Activated CD4-positive, alpha-beta T cell treated with anti-CD3 and anti-CD28 coated beads, Interleukin-2, amount 10 ng/mL, durations not matched to agents 24 days and 14 days (primary cell): Measurements from ENCODE around the gene BPIFB2. TPM values are rescaled to one million over a fixed set of nuclear protein-coding genes. Genes with fewer than 3 reads are reported as not detected.

ENCODE experiments used
- DNase-seq: peaks from one replicate; pipeline ENCODE4 v3.0.0; 2022
- H3K27ac Mint-ChIP-seq: one replicate; pipeline ENCODE4 v1.8.0; 2022; ENCODE audit warnings: mild to moderate bottlenecking, mixed read lengths
- H3K27me3 Mint-ChIP-seq: one replicate; pipeline ENCODE4 v1.8.0; 2022; ENCODE audit warnings: mixed read lengths
- H3K36me3 Mint-ChIP-seq: one replicate; pipeline ENCODE4 v1.8.0; 2022; ENCODE audit warnings: low read depth, mild to moderate bottlenecking, mixed read lengths
- H3K4me1 Mint-ChIP-seq: one replicate; pipeline ENCODE4 v1.8.0; 2021; ENCODE audit warnings: mixed read lengths
- H3K4me3 Mint-ChIP-seq: one replicate; pipeline ENCODE4 v1.8.0; 2022; ENCODE audit warnings: mild to moderate bottlenecking, moderate library complexity, mixed read lengths
- H3K9me3 Mint-ChIP-seq: one replicate; pipeline ENCODE4 v1.8.0; 2021; ENCODE audit warnings: mixed read lengths
- intact Hi-C: fragments of 100-400 bp; cut with micrococcal nuclease; formaldehyde crosslinking; loops from one replicate; pipeline ENCODE4 v1.15.1; 2023
- total RNA-seq: library from RNA; stranded (reverse); gene quantifications from 2 replicates; pipeline ENCODE4 v1.2.3, GENCODE V29; 2022

Gene BPIFB2
- total RNA-seq, 1 donor from 2014 or later, result not detected

DNA sequence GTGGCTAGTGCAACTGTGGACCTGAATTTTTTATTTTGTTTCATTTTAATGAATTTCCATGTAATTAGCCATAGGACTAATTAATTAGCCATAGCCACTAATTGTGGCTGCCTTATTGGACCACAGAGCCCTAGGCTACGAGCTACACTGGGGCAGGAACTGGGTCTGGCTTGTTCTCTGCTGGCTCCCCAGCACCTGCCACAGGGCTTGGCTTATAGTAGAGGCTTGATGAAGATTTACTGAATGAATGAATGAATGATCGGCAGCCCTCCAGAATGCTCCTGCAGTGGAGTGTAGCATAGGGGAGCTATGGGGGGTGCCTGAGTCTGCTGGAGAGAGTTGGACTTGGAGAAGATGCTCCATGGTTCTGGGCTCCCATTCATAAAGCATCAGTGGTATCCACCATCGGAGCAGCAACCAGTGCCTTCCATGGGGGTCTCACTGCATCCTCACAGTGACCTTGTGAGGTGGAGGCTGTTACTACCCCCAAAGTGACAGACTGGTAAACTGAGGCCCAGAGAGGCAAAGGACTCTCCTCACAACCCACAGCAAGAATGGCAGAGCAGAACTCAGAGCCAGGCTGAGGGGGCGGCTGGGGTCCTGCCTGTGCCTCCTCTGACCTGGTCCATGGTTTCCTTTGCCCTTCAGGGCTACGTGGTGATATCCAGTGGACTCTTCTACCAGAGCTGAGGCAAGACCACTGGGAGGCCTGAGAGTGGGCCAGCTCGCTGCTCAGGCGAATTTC is 15.4 kb downstream of the BPIFB2 start:
- intact Hi-C loops, result no loop called here
- Mint-ChIP-seq H3K4me3 (no peak overlapping the region), H3K27ac (no peak overlapping the region), H3K36me3 (no peaks in the 10 kb centered on the region), H3K27me3 (no peaks in the 10 kb centered on the region), H3K4me1 (no peaks in the 10 kb centered on the region), H3K9me3 (no peaks in the 10 kb centered on the region)
- DNase-seq, result no peak

- H3K4me1 Mint-ChIP-seq, result no peaks in the 10 kb centered on the region
- no peaks in the 10 kb centered on the region for H3K27me3 Mint-ChIP-seq
- no peaks in the 10 kb centered on the region for H3K9me3 Mint-ChIP-seq
- intact Hi-C loops, result no loop called here
- no peak overlapping the region for H3K4me3 Mint-ChIP-seq
- DNase-seq, result no peak
- no peaks in the 10 kb centered on the region for H3K36me3 Mint-ChIP-seq
- H3K27ac Mint-ChIP-seq, result no peak overlapping the region
Measured at GRCh38 chr20:33023439-33024242, 16.1 kb downstream of the BPIFB2 start.

- Mint-ChIP-seq H3K36me3 (no peaks in the 10 kb centered on the region), H3K4me1 (no peaks in the 10 kb centered on the region), H3K27me3 (no peaks in the 10 kb centered on the region), H3K27ac (no peak overlapping the region), H3K9me3 (no peaks in the 10 kb centered on the region), H3K4me3 (no peak overlapping the region)
- DNase-seq, result no peak
- intact Hi-C loops, result no loop called here
Measured at GRCh38 chr20:33024243-33024560, 16.7 kb downstream of the BPIFB2 start.

GRCh38 chr20:33024609-33025317 is 17.3 kb downstream of the BPIFB2 start:
- Mint-ChIP-seq H3K4me1 (no peaks in the 10 kb centered on the region), H3K36me3 (no peaks in the 10 kb centered on the region), H3K9me3 (no peaks in the 10 kb centered on the region)

DNA sequence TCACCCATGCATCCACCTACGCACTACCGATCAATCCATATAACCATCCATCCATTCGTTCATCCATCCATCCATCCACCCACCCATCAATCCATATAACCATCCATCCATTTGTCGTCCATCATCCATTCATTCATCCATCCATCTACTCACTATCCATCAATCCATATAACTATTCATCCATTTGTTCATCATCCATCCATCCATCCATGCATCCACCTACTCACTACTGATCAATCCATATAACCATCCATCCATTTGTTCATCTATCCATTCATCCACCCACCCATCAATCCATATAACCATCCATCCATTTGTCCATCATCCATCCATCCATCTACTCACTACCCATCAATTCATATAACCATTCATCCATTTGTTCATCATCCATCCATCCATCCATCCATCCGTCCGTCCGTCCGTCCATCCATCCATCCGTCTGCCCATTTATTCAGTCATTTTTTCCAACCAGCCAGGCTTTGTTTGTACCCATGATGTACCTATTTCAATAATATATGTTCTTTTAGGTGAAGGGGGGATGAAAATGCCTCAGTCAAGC is 17.9 kb downstream of the BPIFB2 start:
- no peaks in the 10 kb centered on the region for H3K36me3 Mint-ChIP-seq
- H3K27me3 Mint-ChIP-seq, result no peaks in the 10 kb centered on the region
- no peaks in the 10 kb centered on the region for H3K4me1 Mint-ChIP-seq
- no peak overlapping the region for H3K4me3 Mint-ChIP-seq
- no peak for DNase-seq
- H3K27ac Mint-ChIP-seq, result no peak overlapping the region
- no peaks in the 10 kb centered on the region for H3K9me3 Mint-ChIP-seq
- intact Hi-C loops, result no loop called here

More at GRCh38 chr20:33024609-33025317, 17.3 kb downstream of the BPIFB2 start:
- Mint-ChIP-seq H3K4me3 (no peak overlapping the region), H3K27me3 (no peaks in the 10 kb centered on the region), H3K27ac (no peak overlapping the region)
- intact Hi-C loops, result no loop called here
- DNase-seq, result no peak

- Mint-ChIP-seq H3K36me3 (no peaks in the 10 kb centered on the region), H3K27me3 (no peaks in the 10 kb centered on the region)
- intact Hi-C loops, result no loop called here
Measured at GRCh38 chr20:33026072-33026778, 18.7 kb downstream of the BPIFB2 start.

DNA sequence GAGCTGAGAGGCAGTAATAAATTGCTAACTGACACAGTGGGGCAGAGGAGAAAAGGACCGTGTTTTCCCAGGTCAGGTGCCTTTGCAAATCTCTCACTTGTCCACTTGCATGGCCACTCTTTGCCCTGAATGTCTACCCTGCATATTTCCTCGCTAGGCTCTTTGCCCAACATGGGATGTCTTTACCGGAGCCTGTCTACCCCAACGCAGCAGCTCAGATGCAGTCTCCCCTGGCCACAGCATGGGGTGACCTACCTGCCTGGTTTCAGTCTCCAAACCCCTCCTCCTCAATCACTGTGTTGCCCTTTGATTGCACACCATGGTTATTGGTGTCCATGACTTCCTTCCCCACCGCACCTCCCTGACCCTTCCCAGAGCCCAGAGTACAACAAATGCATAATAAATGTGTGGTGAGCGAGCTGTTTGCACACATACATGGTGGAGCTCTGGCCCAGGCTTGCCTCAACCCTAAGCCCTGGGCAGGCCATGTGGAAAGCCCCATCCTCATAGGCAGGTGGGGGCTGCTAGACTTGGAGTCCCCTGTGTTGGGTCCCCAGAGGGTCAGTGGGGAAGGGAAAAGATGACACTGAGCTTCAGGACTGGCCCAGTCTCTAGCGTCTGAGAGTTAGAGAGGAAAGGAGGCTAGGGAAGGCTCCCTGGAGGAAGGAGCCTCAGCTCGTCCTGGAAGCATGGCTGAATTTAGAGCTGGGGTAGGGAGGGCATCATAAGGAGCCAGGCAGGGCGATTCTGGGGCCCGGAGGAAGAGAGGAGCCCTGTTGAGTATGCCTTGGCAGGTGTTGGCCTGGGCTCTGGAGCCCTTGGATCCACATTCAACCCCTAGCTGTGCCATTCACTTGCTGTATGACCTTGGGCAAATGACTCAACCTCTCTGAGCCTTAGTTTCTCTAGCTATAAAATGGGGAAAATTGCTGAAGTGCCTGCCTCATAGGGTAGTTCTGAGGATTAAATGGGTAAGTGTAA is 19.6 kb downstream of the BPIFB2 start:
- H3K36me3 Mint-ChIP-seq, result no peaks in the 10 kb centered on the region
- no peaks in the 10 kb centered on the region for H3K9me3 Mint-ChIP-seq
- H3K4me3 Mint-ChIP-seq, result no peak overlapping the region
- H3K27me3 Mint-ChIP-seq, result no peaks in the 10 kb centered on the region
- no peak for DNase-seq
- H3K27ac Mint-ChIP-seq, result no peak overlapping the region
- intact Hi-C loops, result no loop called here
- H3K4me1 Mint-ChIP-seq, result no peaks in the 10 kb centered on the region

More at GRCh38 chr20:33026072-33026778, 18.7 kb downstream of the BPIFB2 start:
- no peak for DNase-seq
- H3K4me3 Mint-ChIP-seq, result no peak overlapping the region
- no peak overlapping the region for H3K27ac Mint-ChIP-seq
- H3K4me1 Mint-ChIP-seq, result no peaks in the 10 kb centered on the region
- H3K9me3 Mint-ChIP-seq, result no peaks in the 10 kb centered on the region

DNA sequence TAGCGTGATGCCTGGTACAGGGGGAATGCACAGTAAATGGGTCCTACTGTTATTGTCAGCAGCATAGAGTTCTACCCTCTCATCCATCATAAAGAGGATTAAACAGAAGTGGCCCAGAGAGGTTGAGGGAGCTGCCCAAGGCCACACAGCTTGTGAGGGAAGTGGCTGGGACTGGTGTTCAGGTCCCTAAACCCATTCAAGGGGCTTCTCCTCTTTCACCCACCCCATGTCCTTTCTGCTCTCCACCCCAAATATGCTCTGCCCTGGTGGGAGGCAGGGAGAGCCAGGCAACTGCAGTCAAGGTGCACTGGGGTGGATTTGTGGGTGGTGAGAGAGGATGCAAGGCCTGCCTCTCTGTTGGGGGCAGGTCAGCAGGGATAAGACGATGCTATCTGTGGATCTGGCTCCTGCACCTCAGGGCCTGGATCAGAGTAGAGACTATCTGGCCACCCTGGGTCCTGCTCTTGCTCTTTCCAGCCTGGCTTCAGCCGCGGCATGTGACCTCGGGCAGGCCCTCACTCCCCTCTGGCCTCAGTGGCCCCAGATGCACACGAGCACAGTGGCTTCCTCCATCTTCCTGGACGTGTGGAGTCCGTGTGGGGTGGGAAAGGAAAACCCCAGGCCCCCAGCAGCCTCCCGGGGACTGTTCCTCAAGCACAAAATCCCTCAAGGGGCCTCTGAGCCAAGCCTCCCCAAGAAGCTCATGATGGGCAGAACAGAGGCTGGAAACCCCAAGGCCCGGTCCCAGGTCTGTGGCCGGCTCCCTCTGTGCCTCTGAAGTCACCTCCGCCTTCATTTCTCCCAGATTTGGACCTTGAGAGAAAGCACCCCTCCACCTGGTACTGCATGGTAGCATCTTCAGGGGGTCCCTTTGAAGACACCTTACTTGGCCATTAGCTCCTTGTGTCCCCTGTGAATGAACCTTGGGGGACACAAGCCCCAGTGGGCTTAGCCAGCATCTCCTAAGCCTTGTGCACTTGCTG is 20.6 kb downstream of the BPIFB2 start:
- Mint-ChIP-seq H3K27me3 (no peaks in the 10 kb centered on the region), H3K4me1 (no peaks in the 10 kb centered on the region), H3K36me3 (no peaks in the 10 kb centered on the region), H3K4me3 (no peak overlapping the region), H3K27ac (no peak overlapping the region), H3K9me3 (no peaks in the 10 kb centered on the region)
- intact Hi-C loops, result no loop called here
- DNase-seq, result no peak

DNA sequence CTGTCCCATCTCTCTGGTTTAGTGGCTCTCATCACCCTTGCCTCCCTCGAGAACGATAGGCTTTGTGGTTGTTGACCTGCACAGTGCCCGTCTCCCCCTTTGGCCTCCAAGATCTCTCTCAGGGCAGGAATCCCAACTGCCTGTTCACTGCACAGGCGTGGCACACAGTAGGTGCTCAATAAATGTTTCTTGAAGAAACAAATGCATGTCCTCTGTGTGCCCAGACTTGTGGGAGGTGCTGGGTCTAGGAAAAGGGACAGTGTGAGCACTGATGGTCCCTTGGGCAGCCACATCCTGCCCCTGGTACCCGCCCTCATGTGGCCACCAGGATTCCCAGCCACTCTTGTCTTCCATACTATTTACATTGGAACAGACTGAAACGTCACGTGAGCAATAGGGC is 21.4 kb downstream of the BPIFB2 start:
- Mint-ChIP-seq H3K4me3 (no peak overlapping the region), H3K4me1 (no peaks in the 10 kb centered on the region), H3K36me3 (no peaks in the 10 kb centered on the region), H3K27me3 (no peaks in the 10 kb centered on the region), H3K9me3 (no peaks in the 10 kb centered on the region), H3K27ac (no peak overlapping the region)
- DNase-seq, result no peak
- intact Hi-C loops, result no loop called here

- H3K4me3 Mint-ChIP-seq, result no peak overlapping the region
- intact Hi-C loops, result no loop called here
- H3K9me3 Mint-ChIP-seq, result no peaks in the 10 kb centered on the region
- H3K27me3 Mint-ChIP-seq, result no peaks in the 10 kb centered on the region
- H3K27ac Mint-ChIP-seq, result no peak overlapping the region
- DNase-seq, result no peak
- no peaks in the 10 kb centered on the region for H3K36me3 Mint-ChIP-seq
- H3K4me1 Mint-ChIP-seq, result no peaks in the 10 kb centered on the region
Measured at GRCh38 chr20:33030076-33030475, 22.6 kb downstream of the BPIFB2 start.

DNA sequence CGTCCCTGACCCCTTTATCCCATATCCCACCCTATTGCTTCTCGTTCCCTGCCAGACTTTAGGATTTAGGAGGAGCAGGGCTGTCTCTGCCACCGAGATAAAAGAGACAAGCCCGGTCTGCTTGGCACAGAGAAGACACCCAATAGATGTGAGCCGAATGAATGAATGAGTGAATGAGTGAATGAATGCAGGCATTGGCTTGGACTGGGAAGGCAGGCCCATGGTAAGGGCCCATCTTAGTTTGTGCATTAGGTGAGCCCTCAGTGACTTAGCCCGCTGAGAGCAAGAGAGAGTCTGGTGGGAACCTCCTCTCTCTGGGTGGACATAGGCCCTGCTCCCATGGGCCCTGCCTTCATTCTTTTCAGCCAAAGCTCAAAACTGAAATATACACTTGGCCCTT is 23.1 kb downstream of the BPIFB2 start:
- Mint-ChIP-seq H3K4me3 (no peak overlapping the region), H3K9me3 (no peaks in the 10 kb centered on the region), H3K27me3 (no peaks in the 10 kb centered on the region), H3K27ac (no peak overlapping the region), H3K4me1 (no peaks in the 10 kb centered on the region), H3K36me3 (no peaks in the 10 kb centered on the region)
- intact Hi-C loops, result no loop called here
- DNase-seq, result no peak

- H3K4me3 Mint-ChIP-seq, result no peak within 1 kb of the TSS
- no peaks in the 10 kb centered on the region for H3K9me3 Mint-ChIP-seq
- H3K27ac Mint-ChIP-seq, result no peak within 1 kb of the TSS
- intact Hi-C loops, result no loop called here
- DNase-seq, result no peak
- no peaks in the 10 kb centered on the region for H3K27me3 Mint-ChIP-seq
- H3K36me3 Mint-ChIP-seq, result no peaks in the 10 kb centered on the region
- no peaks in the 10 kb centered on the region for H3K4me1 Mint-ChIP-seq
Measured at GRCh38 chr20:33031531-33031930, 24.0 kb downstream of the BPIFB2 start, which contains the start of gene BPIFB6. Gene BPIFB6 (plus strand): TSS chr20:33031648. CDS start chr20:33031648, 0 bp downstream.
